Muscle of arm (tissue), 12 donors: ENCODE results near the gene KIF4B. TPM values are rescaled to one million over a fixed set of nuclear protein-coding genes. Genes with fewer than 3 reads are reported as not detected.
"Not testable (repeated sequence)": the region's sequence is repeated elsewhere in the genome, so short reads cannot be mapped to it uniquely, and the experiment has no call there.

Experiments
- DNase-seq: peaks from one replicate; pipeline ENCODE4 v3.0.0-alpha.2; 2013
- polyA plus RNA-seq, 12 donors: library from polyadenylated mRNA; unstranded; fragments of 120-200 nt; gene quantifications; one replicate each; pipeline ENCODE4 v1.2.1, GENCODE V29; 2013; ENCODE audit not compliant: insufficient read length in 12 of 12

Gene KIF4B
- polyA plus RNA-seq, 12 donors = 0.05 to 0.17 (median 0.11) TPM; not detected in 2

DNA sequence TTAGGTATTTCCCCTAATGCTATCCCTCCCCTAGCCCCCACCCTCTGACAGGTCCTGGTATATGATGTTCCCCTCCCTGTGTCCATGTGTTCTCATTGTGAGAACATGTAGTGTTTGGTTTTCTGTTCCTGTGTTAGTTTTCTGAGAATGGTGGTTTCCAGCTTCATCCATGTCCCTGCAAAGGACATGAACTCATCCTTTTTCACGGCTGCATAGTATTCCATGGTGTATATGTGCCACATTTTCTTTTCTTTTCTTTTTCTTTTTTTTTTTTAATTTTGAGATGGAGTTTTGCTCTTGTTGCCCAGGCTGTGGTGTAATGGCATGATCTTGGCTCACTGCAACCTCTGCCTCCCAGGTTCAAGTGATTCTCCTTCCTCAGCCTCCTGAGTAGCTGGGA is 7.3 kb upstream of the KIF4B start:
- not testable (repeated sequence) for DNase-seq

GRCh38 chr5:155008669-155009068 is 4.9 kb upstream of the KIF4B start:
- DNase-seq = no peak

GRCh38 chr5:155010881-155011280 is 2.7 kb upstream of the KIF4B start:
- no peak for DNase-seq

- no peak for DNase-seq
Measured at GRCh38 chr5:155015239-155015638, 1.7 kb downstream of the KIF4B start.

- no peak for DNase-seq
Measured at GRCh38 chr5:155017610-155018009, 4.1 kb downstream of the KIF4B start.

- no peak for DNase-seq
Measured at GRCh38 chr5:155019601-155020226, 6.2 kb downstream of the KIF4B start.

- DNase-seq = no peak
Measured at GRCh38 chr5:155021842-155022241, 8.3 kb downstream of the KIF4B start.

DNA sequence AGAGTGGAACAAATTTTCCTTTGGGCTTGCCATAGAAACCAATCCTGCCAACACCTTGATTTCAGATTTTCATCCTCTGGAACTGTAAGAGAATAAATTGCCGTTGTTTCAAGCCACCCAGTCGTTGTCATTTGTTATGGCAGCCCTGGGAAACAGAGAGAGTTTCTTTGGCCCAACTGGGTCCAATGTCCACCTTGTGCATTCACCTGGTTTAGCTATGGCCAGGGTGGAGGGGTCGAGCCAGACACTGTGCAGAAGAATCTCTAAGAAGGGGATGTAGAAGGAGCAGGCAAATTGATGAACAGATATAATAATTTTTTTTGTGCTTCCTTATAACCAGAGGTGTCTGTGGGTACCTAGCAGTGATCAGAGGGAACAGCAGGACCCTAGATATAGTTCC is 9.8 kb downstream of the KIF4B start:
- DNase-seq = no peak

- DNase-seq = no peak
Measured at GRCh38 chr5:155024015-155024414, 10.5 kb downstream of the KIF4B start.

DNA sequence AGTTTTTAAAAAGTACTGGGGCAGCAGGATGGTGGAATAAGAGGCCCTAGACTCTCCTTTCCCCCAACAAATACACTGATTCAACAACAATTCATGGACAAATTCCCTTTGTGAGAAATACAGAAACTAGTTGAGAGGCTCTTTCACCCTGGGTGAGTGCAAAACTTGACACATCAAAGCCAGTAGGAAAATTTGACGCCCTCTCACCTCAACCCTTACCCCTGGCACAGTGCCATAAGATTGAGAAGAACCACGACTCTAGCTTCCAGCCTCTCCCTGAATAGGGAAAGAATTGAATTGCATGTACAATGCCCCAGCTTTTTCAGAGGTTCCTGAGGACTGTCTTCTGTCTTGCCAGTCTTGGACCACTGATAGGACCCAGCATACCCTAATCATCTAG is 12.3 kb downstream of the KIF4B start:
- DNase-seq = no peak

- no peak for DNase-seq
Measured at GRCh38 chr5:155027993-155028629, 14.6 kb downstream of the KIF4B start.

DNA sequence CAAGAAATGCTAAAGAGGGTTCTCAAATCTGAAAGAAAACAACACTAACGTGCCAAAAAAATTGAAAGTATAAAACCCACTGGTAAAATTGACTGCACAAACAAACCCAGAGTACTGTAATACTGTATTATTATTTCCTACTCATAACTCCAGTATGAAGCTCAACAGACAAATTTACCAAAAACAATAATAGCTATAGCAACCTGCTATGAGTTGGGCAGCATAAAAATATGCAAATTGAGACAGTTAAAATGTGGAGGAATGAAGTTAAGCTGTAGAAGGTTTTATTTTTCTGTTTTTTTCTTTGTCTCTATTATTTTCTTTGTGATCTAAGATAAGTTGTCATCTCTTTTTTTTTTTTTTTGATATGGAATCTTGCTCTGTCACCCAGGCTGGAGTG is 15.7 kb downstream of the KIF4B start:
- DNase-seq = no peak

GRCh38 chr5:155034145-155034744 is 20.7 kb downstream of the KIF4B start:
- DNase-seq = not testable (repeated sequence)

GRCh38 chr5:155035087-155035486 is 21.5 kb downstream of the KIF4B start:
- DNase-seq = not testable (repeated sequence)

DNA sequence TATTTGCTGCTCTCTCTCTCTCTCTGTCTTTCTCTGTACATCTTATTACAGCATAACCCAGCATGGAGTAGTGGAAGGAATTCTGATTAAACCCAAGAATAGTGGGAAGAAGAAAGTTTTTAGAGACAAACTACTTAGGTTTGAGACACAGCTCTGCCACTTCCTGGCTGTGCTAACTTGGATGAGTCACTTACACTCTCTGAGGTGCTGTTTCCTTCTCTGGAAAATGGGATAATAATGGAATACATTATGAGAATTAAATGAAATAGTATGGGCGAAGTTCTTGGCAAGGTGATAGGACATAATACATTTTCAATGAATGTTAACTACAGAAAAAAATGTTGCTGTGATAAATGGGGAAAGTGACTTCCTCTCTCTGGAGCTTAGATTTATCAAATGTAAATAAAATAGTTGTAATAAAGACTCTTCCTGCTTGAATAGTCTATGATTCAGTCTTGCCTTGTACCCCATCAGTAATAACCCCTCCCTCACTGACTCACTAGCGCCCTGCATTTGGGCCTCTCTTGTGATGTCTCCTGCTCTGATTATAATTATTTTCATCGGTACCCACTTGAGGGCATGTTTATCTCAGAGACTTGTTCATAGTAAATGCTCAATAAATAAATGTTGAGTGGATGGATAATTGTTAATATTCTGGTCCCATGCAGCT is 27.6 kb downstream of the KIF4B start:
- DNase-seq = no peak

DNA sequence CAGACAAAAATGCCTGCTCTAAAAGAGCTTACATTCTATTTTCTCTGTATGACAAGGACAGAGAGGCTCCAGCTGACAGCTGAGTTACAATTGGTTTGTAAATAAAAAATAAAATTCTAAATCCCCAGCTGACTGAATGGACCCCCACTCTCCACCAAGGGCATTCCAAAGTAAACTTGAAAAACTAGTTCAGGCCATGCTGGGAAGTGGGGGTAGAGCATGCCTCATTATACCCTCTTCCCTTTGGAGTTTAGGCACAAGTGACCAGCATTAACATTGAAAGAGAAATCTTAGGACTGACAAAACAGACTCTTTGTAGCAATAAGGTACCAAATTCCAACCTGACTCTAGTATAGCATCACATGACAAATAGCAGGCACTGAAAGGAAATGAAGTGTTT is 31.0 kb downstream of the KIF4B start:
- no peak for DNase-seq

GRCh38 chr5:155046591-155046990 is 33.0 kb downstream of the KIF4B start:
- DNase-seq = no peak

DNA sequence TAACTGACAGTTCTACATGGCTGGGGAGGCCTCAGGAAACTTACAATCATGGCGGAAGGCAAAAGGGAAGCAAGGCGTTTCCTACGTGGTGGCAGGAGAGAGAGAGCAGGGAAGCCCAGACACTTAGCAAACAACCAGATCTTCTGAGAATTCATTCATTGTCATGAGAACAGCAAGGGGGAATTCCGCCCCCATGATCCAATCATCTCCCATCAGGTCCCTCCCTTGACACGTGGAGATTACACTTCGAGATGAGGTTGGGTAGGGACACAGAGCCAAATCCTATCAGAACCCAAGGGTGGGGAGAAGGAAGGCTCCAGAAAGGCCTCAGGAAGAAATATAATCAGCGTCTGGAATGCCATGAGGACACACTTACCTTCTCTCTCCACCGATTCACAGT is 34.3 kb downstream of the KIF4B start:
- DNase-seq = no peak

- DNase-seq = no peak
Measured at GRCh38 chr5:155049569-155050383, 36.2 kb downstream of the KIF4B start.

GRCh38 chr5:155050384-155051019 is 36.9 kb downstream of the KIF4B start:
- DNase-seq = no peak

- DNase-seq = no peak
Measured at GRCh38 chr5:155052532-155052931, 39.0 kb downstream of the KIF4B start.

- DNase-seq = no peak
Measured at GRCh38 chr5:155053501-155053900, 39.9 kb downstream of the KIF4B start.
